Fibroblast of the aortic adventitia (primary cell): ENCODE measurements around the gene CENPU. TPM values are rescaled to one million over a fixed set of nuclear protein-coding genes. Genes with fewer than 3 reads are reported as not detected.
"Not testable (repeated sequence)": the region's sequence is repeated elsewhere in the genome, so short reads cannot be mapped to it uniquely, and the experiment has no call there.

Source experiments
- DNase-seq: peaks from one replicate; pipeline ENCODE4 v3.0.0-alpha.2; 2010; ENCODE audit warnings: low read depth
- H3K4me3 ChIP-seq: 2 replicates; pipeline ENCODE4 v1.5.1; 2011; ENCODE audit warnings: low read depth, mild to moderate bottlenecking, control low read depth, low read length, moderate library complexity
- total RNA-seq: library from RNA; depleted of rRNA; stranded (reverse); fragments of >200 nt; gene quantifications from 2 replicates; pipeline ENCODE4 v1.2.3, GENCODE V29; 2012; ENCODE audit warnings: low replicate concordance
- TF ChIP-seq, protein P1 (sequence below): IDR thresholded peaks from 2 replicates; pipeline ENCODE4 v1.5.1; 2011; ENCODE audit warnings: mild to moderate bottlenecking, low read length, control low read depth, inconsistent platforms; ENCODE audit not compliant: insufficient read depth

CENPU gene
- total RNA-seq, 1 donor: 30.5 TPM

GRCh38 chr4:184744236-184744635, 10.3 kb upstream of the CENPU start:
- DNase-seq: no peak
- no peak overlapping the region for H3K4me3 ChIP-seq
- TF ChIP-seq, protein P1, sequence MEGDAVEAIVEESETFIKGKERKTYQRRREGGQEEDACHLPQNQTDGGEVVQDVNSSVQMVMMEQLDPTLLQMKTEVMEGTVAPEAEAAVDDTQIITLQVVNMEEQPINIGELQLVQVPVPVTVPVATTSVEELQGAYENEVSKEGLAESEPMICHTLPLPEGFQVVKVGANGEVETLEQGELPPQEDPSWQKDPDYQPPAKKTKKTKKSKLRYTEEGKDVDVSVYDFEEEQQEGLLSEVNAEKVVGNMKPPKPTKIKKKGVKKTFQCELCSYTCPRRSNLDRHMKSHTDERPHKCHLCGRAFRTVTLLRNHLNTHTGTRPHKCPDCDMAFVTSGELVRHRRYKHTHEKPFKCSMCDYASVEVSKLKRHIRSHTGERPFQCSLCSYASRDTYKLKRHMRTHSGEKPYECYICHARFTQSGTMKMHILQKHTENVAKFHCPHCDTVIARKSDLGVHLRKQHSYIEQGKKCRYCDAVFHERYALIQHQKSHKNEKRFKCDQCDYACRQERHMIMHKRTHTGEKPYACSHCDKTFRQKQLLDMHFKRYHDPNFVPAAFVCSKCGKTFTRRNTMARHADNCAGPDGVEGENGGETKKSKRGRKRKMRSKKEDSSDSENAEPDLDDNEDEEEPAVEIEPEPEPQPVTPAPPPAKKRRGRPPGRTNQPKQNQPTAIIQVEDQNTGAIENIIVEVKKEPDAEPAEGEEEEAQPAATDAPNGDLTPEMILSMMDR: no peak

- H3K4me3 ChIP-seq: no peak overlapping the region
- DNase-seq: no peak
- TF ChIP-seq, protein P1: no peak
Measured at GRCh38 chr4:184743650-184744049, 9.8 kb upstream of the CENPU start.

DNA sequence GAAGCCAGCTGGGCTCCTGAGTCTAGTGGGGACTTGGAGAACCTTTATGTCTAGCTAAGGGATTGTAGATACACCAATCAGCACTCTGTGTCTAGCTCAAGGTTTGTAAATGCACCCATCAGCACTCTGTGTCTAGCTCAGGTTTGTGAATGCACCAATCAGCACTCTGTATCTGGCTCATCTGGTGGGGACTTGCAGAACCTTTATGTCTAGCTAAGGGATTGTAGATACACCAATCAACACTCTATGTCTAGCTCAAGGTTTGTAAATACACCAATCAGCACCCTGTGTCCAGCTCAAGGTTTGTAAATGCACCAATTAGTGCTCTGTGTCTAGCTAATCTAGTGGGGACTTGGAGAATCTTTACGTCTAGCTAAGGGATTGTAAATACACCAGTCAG, 7.8 kb upstream of the CENPU start:
- not testable (repeated sequence) for DNase-seq, H3K4me3 ChIP-seq

GRCh38 chr4:184740980-184741391, 7.1 kb upstream of the CENPU start:
- TF ChIP-seq, protein P1: no peak
- no peak overlapping the region for H3K4me3 ChIP-seq

DNA sequence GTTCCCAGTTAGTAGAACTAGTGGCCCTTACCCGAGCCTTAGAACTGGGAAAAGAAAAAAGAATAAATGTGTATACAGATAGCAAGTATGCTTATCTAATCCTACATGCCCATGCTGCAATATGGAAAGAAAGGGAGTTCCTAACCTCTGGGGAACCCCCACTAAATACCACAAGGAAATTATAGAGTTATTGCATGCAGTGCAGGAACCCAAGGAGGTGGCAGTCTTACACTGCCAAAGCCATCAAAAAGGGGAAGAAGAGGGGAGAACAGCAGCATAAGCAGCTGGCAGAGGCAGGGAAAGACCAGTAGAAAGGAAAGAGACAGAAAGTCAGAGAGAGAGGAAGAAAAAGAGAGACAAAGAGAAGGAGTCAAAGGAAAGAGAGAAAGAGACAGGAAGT, 5.7 kb upstream of the CENPU start:
- not testable (repeated sequence) for DNase-seq, H3K4me3 ChIP-seq

More at GRCh38 chr4:184740980-184741391, 7.1 kb upstream of the CENPU start:
- DNase-seq: no peak

DNA sequence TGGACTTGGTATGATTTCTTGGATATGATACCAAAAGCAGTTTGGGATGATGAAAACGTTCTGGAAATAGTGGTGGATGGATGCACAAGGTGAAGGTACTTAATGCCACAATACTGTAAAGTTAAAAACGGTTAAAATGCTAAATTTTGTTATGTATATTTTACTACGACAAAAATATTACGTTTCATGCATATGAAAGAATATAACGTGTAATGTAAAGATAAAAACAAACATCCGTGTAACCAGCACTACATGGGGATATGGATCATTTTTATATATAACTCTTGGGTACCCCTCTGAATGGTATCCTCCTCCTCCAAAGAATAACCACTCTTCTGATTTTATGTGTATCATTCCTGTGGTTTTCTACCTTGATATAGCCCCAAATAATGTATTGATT, 862 bp upstream of the CENPU start:
- TF ChIP-seq, protein P1: no peak
- peak overlapping the region; percentile 67 for H3K4me3 ChIP-seq
- no peak for DNase-seq

DNA sequence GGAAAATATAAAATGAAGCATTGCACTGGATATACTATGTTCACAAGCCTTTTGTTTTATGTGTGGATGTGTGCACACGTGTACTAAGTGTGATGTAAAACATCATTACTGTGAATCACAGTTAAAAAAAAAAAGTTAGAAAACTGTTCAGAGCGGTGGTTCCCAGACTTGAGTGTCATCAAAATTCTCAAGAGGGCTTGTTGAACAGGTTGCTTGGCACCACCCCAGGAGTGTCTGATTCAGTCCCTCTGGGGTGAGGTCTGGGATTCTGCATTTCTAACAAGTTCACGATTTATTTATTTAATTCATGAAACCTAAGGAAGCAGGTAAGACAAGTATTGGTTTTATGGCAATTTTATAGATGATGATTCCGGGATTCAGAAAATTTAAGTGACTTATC, 1.8 kb downstream of the CENPU start:
- TF ChIP-seq, protein P1: no peak
- peak overlapping the region; percentile 43 for H3K4me3 ChIP-seq
- peak; percentile 17 for DNase-seq

DNA sequence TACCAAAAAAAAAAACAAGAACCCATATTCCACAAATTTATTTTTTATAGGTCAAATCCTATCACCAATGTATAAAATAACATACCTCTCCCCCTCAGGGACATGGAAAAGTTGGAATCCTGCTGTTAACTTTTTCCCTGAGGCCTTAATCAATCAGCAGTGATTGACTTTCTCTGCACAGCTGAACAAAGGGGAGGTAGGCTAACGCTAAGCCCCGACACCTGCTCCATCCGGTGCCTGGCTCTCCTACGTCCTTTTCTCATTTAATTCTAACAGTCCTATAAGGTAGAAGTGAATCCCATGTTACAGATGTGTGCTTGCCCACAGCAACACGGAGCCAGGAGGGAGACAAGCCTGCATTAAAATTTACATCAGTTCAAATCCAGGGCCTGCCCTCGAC, 2.8 kb downstream of the CENPU start:
- TF ChIP-seq, protein P1: no peak
- DNase-seq: no peak
- no peak overlapping the region for H3K4me3 ChIP-seq
